Fibroblast of peridontal ligament (primary cell): Measurements from ENCODE around the gene ZNF407.

ENCODE experiments used
- DNase-seq: peaks from one replicate; pipeline ENCODE4 v3.0.0-alpha.2; 2010; ENCODE audit errors: extremely low read depth

Gene ZNF407

GRCh38 chr18:74928194-74928968 is 330.7 kb downstream of the ZNF407 start:
- no peak for DNase-seq

GRCh38 chr18:74929110-74929509 is 331.4 kb downstream of the ZNF407 start:
- DNase-seq, result no peak

GRCh38 chr18:74930616-74931015 is 332.9 kb downstream of the ZNF407 start:
- DNase-seq, result no peak

GRCh38 chr18:74933930-74934329 is 336.3 kb downstream of the ZNF407 start:
- no peak for DNase-seq

- DNase-seq, result no peak
Measured at GRCh38 chr18:74935434-74935833, 337.8 kb downstream of the ZNF407 start.

- no peak for DNase-seq
Measured at GRCh38 chr18:74936343-74936742, 338.7 kb downstream of the ZNF407 start.

- no peak for DNase-seq
Measured at GRCh38 chr18:74937291-74937690, 339.6 kb downstream of the ZNF407 start.

- DNase-seq, result no peak
Measured at GRCh38 chr18:74940856-74941255, 343.2 kb downstream of the ZNF407 start.

GRCh38 chr18:74942319-74942910 is 344.7 kb downstream of the ZNF407 start:
- no peak for DNase-seq

GRCh38 chr18:74944676-74945075 is 347.0 kb downstream of the ZNF407 start:
- DNase-seq, result peak; percentile 47

- peak; percentile 26 for DNase-seq
Measured at GRCh38 chr18:74945774-74946545, 348.3 kb downstream of the ZNF407 start.

- DNase-seq, result no peak
Measured at GRCh38 chr18:74946646-74947375, 349.1 kb downstream of the ZNF407 start.

- DNase-seq, result no peak
Measured at GRCh38 chr18:74947417-74947816, 349.7 kb downstream of the ZNF407 start.

- no peak for DNase-seq
Measured at GRCh38 chr18:74947875-74948274, 350.2 kb downstream of the ZNF407 start.

GRCh38 chr18:74949611-74950010 is 351.9 kb downstream of the ZNF407 start:
- no peak for DNase-seq

- no peak for DNase-seq
Measured at GRCh38 chr18:74950479-74950878, 352.8 kb downstream of the ZNF407 start.

- peak; percentile 98 for DNase-seq
Measured at GRCh38 chr18:74951165-74951760, 353.6 kb downstream of the ZNF407 start.

- DNase-seq, result no peak
Measured at GRCh38 chr18:74957588-74958224, 360.0 kb downstream of the ZNF407 start.

- no peak for DNase-seq
Measured at GRCh38 chr18:74959216-74959615, 361.5 kb downstream of the ZNF407 start.

- no peak for DNase-seq
Measured at GRCh38 chr18:74961596-74961995, 363.9 kb downstream of the ZNF407 start.

- peak; percentile 63 for DNase-seq
Measured at GRCh38 chr18:74963820-74964446, 366.3 kb downstream of the ZNF407 start.
